Subcutaneous adipose tissue (tissue), 4 donors: ENCODE results near the gene FKTN. TPM values are rescaled to one million over a fixed set of nuclear protein-coding genes. Genes with fewer than 3 reads are reported as not detected.

ENCODE experiments used
- CTCF ChIP-seq: fragments of 450-650 bp; IDR thresholded peaks from one replicate; pipeline ENCODE4 v1.5.1; 2016; ENCODE audit warnings: low read depth, mild to moderate bottlenecking, control low read depth, antibody characterized with exemption, moderate library complexity
- total RNA-seq, 4 donors: library from RNA; depleted of rRNA; stranded (reverse); fragments of >200 nt; gene quantifications; one replicate each; pipeline ENCODE4 v1.1.0, GENCODE V29; 2016

FKTN gene
- total RNA-seq, 4 donors from 2014 or later, result 7.9 to 17.8 (median 10.9) TPM

- TF ChIP-seq CTCF, result no peak
These were observed 18.5 kb upstream of the FKTN start for GRCh38 chr9:105539452-105539851.

GRCh38 chr9:105541838-105542237 lies 16.1 kb upstream of the FKTN start:
- no peak for TF ChIP-seq CTCF

GRCh38 chr9:105554042-105554441 lies 3.9 kb upstream of the FKTN start:
- TF ChIP-seq CTCF, result no peak

- no peak for TF ChIP-seq CTCF
These were observed 14.5 kb downstream of the FKTN start for GRCh38 chr9:105572455-105572854.

GRCh38 chr9:105593145-105593544 lies 35.2 kb downstream of the FKTN start:
- TF ChIP-seq CTCF, result no peak

GRCh38 chr9:105608721-105609598 lies 51.0 kb downstream of the FKTN start:
- no peak for TF ChIP-seq CTCF

GRCh38 chr9:105621001-105621400 lies 63.1 kb downstream of the FKTN start:
- TF ChIP-seq CTCF, result no peak
